ENCODE measurements around the gene KCND3.

The KCND3 gene

GRCh38 chr1:112002514-112002913, 13.0 kb upstream of the KCND3 start:
- TF ChIP-seq CTCF (conservative IDR thresholded peaks at IDR 0.05): no peak
- no peak for TF ChIP-seq ZFX (IDR thresholded peaks at IDR 0.05)
- no peak overlapping the region for H3K27ac ChIP-seq

- TF ChIP-seq ZFX (IDR thresholded peaks at IDR 0.05) (no peak), CTCF (conservative IDR thresholded peaks at IDR 0.05) (no peak)
- H3K27ac ChIP-seq: no peak overlapping the region
Measured at GRCh38 chr1:112001436-112001835, 12.0 kb upstream of the KCND3 start.

- no peak overlapping the region for H3K27ac ChIP-seq
- TF ChIP-seq ZFX (IDR thresholded peaks at IDR 0.05) (no peak), CTCF (conservative IDR thresholded peaks at IDR 0.05) (no peak)
Measured at GRCh38 chr1:112000048-112000447, 10.6 kb upstream of the KCND3 start.

GRCh38 chr1:111998332-111998731, 8.9 kb upstream of the KCND3 start:
- TF ChIP-seq ZFX (IDR thresholded peaks at IDR 0.05): no peak
- no peak for TF ChIP-seq CTCF (conservative IDR thresholded peaks at IDR 0.05)
- no peak overlapping the region for H3K27ac ChIP-seq

GRCh38 chr1:111992476-111992875, 3.0 kb upstream of the KCND3 start:
- TF ChIP-seq CTCF (conservative IDR thresholded peaks at IDR 0.05) (no peak), ZFX (IDR thresholded peaks at IDR 0.05) (no peak)
- H3K27ac ChIP-seq: no peak overlapping the region

GRCh38 chr1:111990878-111991718, 1.6 kb upstream of the KCND3 start:
- H3K27ac ChIP-seq: peak overlapping the region; percentile 5; the same call in 1 of the 2 replicates
- TF ChIP-seq CTCF (conservative IDR thresholded peaks at IDR 0.05) (peak; percentile 81), ZFX (IDR thresholded peaks at IDR 0.05) (no peak)

GRCh38 chr1:111990026-111990877, 784 bp upstream of the KCND3 start:
- peak overlapping the region; percentile 40 for H3K27ac ChIP-seq
- TF ChIP-seq CTCF (conservative IDR thresholded peaks at IDR 0.05) (peak; percentile 6; the same call in 1 of the 2 replicates), ZFX (IDR thresholded peaks at IDR 0.05) (no peak)
